SK-N-MC (cell line): ENCODE results near the gene ZDHHC24.

ENCODE experiments used
- FOXP2 ChIP-seq: optimal IDR thresholded peaks from 2 replicates; pipeline ENCODE3; 2011; ENCODE audit warnings: mild to moderate bottlenecking, moderate library complexity; ENCODE audit not compliant: insufficient read depth; ENCODE audit errors: extremely low read length, control extremely low read depth
- POLR2AphosphoS5 ChIP-seq: IDR thresholded peaks from 2 replicates; pipeline ENCODE4 v1.6.1; 2012; ENCODE audit warnings: mild to moderate bottlenecking, low read depth, low read length, borderline replicate concordance

DNA sequence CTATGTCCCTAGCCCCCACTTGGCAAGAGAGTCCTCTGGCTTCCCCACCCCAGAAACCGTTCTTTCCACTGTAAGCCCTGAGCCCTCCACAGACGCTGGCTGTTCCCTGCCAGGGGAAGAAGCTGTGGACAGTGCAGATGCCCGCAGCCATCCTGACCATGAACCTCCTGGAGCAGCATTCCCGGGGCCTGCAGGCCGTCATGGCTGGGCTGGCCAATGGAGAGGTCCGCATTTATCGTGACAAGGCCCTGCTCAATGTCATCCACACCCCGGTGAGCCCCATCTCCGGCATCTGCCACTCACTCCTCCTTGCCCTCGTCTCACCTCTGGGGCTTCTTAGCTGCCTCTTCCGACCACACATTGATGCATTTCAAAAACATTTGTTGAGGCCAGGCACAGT is 22.2 kb downstream of the ZDHHC24 start:
- TF ChIP-seq POLR2AphosphoS5 (no peak), FOXP2 (no peak)
